NCI-H146 (cell line): ENCODE measurements around the gene PLEKHG2.
A peak's percentile ranks its signal among the peaks of the same experiment; 100 is the strongest.
"Not testable (repeated sequence)": the region's sequence is repeated elsewhere in the genome, so short reads cannot be mapped to it uniquely, and the experiment has no call there.

Experiments used
- DNase-seq: peaks from one replicate; lab custom pipeline; 2025; lab: John Stamatoyannopoulos, UW

Gene PLEKHG2, protein sequence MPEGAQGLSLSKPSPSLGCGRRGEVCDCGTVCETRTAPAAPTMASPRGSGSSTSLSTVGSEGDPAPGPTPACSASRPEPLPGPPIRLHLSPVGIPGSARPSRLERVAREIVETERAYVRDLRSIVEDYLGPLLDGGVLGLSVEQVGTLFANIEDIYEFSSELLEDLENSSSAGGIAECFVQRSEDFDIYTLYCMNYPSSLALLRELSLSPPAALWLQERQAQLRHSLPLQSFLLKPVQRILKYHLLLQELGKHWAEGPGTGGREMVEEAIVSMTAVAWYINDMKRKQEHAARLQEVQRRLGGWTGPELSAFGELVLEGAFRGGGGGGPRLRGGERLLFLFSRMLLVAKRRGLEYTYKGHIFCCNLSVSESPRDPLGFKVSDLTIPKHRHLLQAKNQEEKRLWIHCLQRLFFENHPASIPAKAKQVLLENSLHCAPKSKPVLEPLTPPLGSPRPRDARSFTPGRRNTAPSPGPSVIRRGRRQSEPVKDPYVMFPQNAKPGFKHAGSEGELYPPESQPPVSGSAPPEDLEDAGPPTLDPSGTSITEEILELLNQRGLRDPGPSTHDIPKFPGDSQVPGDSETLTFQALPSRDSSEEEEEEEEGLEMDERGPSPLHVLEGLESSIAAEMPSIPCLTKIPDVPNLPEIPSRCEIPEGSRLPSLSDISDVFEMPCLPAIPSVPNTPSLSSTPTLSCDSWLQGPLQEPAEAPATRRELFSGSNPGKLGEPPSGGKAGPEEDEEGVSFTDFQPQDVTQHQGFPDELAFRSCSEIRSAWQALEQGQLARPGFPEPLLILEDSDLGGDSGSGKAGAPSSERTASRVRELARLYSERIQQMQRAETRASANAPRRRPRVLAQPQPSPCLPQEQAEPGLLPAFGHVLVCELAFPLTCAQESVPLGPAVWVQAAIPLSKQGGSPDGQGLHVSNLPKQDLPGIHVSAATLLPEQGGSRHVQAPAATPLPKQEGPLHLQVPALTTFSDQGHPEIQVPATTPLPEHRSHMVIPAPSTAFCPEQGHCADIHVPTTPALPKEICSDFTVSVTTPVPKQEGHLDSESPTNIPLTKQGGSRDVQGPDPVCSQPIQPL (N-terminal part only)

GRCh38 chr19:39412100-39412866 is at the start of gene PLEKHG2:
Gene PLEKHG2, plus strand, starts transcription at chr19:39412669. Its CDS starts 1,418 bp downstream, at chr19:39414087.
- DNase-seq: peak; percentile 100

DNA sequence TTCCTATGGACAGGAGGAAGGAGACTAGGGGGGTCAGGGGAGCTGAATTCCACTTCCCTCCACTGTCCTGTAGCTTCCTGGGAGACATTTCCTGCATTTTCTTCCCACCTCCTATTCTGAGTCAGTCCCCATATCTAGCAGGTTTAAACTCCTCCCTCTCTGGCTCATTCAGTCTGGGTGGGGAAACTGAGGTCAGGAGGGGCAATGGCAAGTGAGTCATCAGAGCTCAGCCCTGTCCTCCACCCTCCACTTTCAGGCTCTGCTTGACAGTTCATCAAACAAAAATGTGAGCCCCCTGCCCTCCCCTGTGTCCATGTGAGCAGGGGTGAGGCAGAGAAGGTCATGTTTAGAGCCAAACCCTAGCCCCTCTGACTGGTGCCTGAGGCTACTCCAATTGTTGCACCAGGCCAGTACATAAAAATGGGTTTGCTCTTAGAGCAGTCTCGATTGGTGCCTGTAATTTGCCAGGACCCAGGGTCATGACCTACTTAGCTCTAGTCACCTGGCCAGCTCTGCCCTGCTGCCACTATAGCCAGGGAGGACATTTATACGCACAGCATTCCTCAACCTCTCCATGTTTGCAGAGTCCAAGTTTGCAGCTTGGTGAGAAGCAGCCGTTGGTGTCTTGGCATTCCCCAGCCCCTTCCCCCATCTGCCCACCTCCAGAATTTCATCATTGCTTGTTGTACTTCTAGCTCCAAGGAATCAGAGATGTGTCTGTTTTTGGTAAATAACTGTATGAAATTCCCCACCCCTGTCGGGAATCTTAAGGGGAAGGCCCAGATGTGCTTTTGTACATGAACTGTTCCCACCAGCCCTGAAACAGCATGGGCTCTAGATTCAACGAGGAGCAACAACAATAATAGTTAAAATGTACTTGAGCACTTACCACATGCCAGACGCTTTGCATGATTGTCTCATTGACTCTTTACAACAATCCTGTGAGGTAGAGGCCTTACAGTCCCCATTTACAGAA is 49.5 kb upstream of the PLEKHG2 start:
- no peak for DNase-seq

- DNase-seq: no peak
Measured at GRCh38 chr19:39363901-39364457, 48.5 kb upstream of the PLEKHG2 start.

- no peak for DNase-seq
Measured at GRCh38 chr19:39365531-39365930, 46.9 kb upstream of the PLEKHG2 start.

GRCh38 chr19:39369200-39369599 is 43.3 kb upstream of the PLEKHG2 start:
- no peak for DNase-seq

GRCh38 chr19:39370735-39371134 is 41.7 kb upstream of the PLEKHG2 start:
- no peak for DNase-seq

- no peak for DNase-seq
Measured at GRCh38 chr19:39372047-39372802, 40.2 kb upstream of the PLEKHG2 start.

- DNase-seq: no peak
Measured at GRCh38 chr19:39372941-39373340, 39.5 kb upstream of the PLEKHG2 start.

DNA sequence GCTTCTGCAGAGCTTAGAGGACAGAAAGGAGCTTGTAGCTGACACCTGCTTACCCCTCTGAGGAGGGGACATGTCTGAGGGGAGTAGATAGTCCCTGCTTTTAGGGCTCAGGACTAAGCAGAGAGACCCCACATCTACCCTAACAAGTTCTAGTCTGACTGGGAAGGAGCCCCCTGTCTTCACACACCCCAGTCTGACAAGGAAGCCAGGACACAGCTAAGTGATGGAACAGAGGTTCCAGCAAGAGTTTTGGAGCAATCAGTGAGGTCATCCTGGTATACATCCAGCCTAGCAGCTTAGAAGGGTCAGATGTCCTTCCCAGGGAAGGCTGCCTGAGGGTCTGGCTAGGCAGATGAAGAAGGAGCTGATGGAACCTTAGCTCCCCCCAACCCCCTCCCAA is 36.5 kb upstream of the PLEKHG2 start:
- DNase-seq: no peak

- DNase-seq: no peak
Measured at GRCh38 chr19:39377373-39378362, 34.8 kb upstream of the PLEKHG2 start.

DNA sequence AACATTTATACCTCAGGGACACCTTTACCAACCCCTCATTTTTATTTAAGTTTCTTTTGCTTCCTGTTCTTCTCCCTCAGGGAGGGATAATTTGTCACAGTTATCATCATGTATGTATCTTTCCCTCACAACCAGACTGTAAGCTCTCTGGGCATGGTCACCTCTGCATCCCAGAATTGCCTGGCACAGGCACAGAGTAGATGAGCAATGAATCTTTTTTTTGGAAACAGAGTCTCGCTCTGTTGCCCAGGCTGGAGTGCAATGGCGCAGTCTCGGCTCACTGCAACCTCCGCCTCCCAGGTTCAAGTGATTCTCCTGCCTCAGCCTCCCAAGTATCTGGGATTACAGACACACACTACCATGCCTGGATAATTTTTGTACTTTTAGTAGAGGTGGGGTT is 33.1 kb upstream of the PLEKHG2 start:
- not testable (repeated sequence) for DNase-seq

GRCh38 chr19:39379865-39380396 is 32.5 kb upstream of the PLEKHG2 start:
- no peak for DNase-seq

DNA sequence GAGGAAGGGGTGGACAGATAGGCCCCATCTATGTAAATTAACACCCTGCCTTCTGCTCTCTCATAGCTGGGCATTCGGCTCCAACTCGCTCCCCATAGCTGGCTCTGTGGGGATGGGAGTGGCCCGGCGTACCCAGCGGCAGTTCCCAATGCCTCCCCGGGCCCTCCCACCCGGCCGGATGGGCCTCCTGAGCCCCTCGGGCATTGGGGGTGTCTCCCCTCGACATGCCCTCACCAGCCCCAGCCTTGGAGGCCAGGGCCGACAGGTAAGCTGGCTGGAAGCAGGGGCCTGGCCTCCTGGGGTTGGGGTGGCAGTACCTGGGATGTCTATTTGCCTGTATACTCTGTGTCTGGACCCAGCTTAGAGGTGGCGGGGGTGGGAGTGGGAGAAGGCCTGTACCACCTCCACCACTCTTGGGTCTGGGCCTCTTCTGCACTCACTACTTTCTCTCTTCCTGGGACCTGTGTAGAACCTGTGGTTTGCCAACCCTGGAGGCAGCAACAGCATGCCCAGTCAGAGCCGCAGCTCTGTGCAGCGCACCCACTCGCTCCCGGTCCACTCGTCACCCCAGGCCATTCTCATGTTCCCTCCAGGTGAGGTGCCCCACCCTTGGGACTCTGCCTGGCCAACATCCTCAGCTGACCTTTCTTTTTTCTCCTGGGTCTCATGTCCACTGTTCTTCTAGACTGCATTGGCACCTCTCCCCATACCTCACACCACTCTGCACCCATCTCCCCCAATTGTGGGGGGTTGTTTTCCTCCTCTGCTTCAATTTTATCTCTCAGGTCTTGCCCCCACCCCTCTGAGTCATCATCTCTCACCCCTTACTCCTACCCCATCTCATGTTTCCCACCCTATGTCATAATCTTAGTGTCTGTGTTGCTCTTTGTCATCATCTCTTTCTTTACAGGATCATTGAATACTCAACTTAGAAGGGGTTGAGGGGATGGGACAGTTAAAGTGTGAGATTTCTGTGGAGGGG is 31.7 kb upstream of the PLEKHG2 start:
- no peak for DNase-seq

DNA sequence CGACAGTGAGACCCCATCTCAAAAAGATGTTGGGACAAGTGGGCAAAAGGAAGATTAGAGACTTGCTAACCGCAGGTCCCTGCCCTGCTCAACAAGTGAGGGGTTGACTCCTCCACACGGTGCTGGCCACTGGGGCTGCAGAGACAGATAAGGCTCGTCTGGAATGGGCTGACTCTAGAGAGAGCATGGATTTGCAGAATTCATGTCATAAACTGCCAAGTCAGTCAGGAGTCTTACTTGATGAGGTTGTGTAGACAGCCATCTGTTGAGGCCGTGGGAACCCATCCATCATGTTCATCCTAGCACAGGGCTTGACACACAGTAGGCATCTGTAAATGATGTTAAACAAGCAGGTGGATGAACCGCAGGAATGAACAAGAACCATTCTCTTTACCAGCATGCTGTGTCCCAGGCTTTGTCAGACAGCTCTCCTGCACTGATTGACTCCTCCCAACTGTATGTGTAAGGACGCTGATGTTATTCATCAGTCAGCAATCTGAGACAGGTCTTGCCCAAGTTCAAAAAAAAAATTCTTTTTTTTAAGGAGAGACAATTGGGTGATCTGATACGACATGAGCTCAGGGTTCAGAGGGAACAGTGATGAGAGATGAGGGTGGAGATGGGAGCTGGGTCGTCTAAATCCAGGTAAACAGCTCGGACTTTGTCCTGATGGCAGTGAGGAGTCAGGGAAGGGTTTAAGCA is 30.4 kb upstream of the PLEKHG2 start:
- no peak for DNase-seq

DNA sequence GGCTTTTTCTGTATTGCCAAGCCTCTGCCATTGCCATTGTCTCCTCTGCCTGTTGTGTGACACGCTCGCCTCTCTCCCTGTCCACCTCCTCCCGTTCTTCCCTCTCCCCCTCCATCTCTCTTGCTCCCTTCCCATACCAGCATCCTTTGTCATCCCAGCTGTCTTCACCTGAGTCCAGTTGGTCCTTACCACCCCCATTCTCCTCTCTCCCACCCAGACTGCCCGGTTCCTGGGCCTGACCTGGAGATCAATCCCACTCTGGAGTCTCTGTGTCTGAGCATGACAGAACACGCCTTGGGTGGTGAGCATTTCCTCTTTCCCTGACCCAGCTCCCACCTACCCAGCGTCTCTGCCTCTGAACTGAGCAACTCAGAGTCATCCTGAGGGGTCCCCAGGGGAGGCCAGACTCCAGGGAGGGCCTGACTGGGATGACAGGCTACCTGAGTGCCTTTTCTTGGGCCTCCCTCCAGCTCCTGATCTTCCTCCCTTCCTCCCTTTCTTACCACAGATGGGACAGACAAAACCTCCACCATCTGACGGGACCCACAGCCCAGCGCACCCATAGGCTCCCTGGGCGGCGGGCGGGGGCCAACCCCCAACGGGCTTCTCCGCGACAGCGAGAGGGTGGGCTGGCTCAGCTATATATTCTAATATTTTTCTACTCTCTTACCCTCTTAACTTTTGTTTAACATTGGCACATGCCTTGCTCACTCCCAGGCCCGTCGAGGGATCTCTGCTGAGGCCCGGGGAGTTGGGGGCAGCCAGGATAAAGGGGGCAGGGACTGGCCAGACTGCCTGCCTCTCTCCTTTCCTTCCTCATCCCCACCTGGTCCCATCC is 29.3 kb upstream of the PLEKHG2 start:
- no peak for DNase-seq
